Parathyroid adenoma (tissue), 2 donors: ENCODE data around the gene GTF2A2.
A peak's percentile ranks its signal among the peaks of the same experiment; 100 is the strongest.
"Not testable (repeated sequence)": the region's sequence is repeated elsewhere in the genome, so short reads cannot be mapped to it uniquely, and the experiment has no call there.

ENCODE experiments used
- H2AFZ ChIP-seq: fragments of 300-600 bp; sonication (generic); one replicate; pipeline ENCODE4 v1.7.0; 2017; ENCODE audit warnings: antibody characterized with exemption, mild to moderate bottlenecking
- H3K27ac ChIP-seq: fragments of 300-600 bp; sonication (generic); one replicate; pipeline ENCODE4 v1.7.0; 2017
- H3K27me3 ChIP-seq: fragments of 300-600 bp; sonication (generic); one replicate; pipeline ENCODE4 v1.7.0; 2017; ENCODE audit warnings: low read length; ENCODE audit not compliant: control insufficient read depth, insufficient read depth
- H3K36me3 ChIP-seq: fragments of 300-600 bp; sonication (generic); one replicate; pipeline ENCODE4 v1.7.0; 2017; ENCODE audit warnings: low read length; ENCODE audit not compliant: control insufficient read depth, insufficient read depth
- H3K4me1 ChIP-seq: fragments of 300-600 bp; sonication (generic); one replicate; pipeline ENCODE4 v1.7.0; 2017; ENCODE audit warnings: control low read depth
- H3K4me2 ChIP-seq: fragments of 300-600 bp; sonication (generic); one replicate; pipeline ENCODE4 v1.7.0; 2017; ENCODE audit warnings: low read length
- H3K4me3 ChIP-seq: fragments of 300-600 bp; sonication (generic); one replicate; pipeline ENCODE4 v1.7.0; 2017; ENCODE audit warnings: low read depth, low read length
- H3K79me2 ChIP-seq: fragments of 300-600 bp; sonication (generic); one replicate; pipeline ENCODE4 v1.7.0; 2017; ENCODE audit warnings: control low read depth
- H3K9ac ChIP-seq: fragments of 300-600 bp; sonication (generic); one replicate; pipeline ENCODE4 v1.7.0; 2017; ENCODE audit warnings: mild to moderate bottlenecking
- H3K9me3 ChIP-seq: fragments of 300-600 bp; sonication (generic); one replicate; pipeline ENCODE4 v1.7.0; 2017; ENCODE audit warnings: low read length; ENCODE audit not compliant: control insufficient read depth
- CTCF ChIP-seq: fragments of 300-600 bp; sonication (generic); IDR thresholded peaks from one replicate; pipeline ENCODE4 v1.7.0; 2017; ENCODE audit warnings: antibody characterized with exemption, mild to moderate bottlenecking
- donor health status: primary hyperparathyroidism.

The GTF2A2 gene

GRCh38 chr15:59699810-59700431, 42.6 kb upstream of the GTF2A2 start:
- Histone ChIP-seq H3K4me3 (no peak overlapping the region), H3K4me2 (no peak overlapping the region), H3K79me2 (no peaks in the 10 kb centered on the region), H3K27ac (no peak overlapping the region), H2AFZ (no peak overlapping the region), H3K27me3 (no peaks in the 10 kb centered on the region), H3K4me1 (no peaks in the 10 kb centered on the region), H3K9me3 (no peaks in the 10 kb centered on the region), H3K9ac (no peak overlapping the region), H3K36me3 (no peaks in the 10 kb centered on the region)
- no peak for TF ChIP-seq CTCF

- H2AFZ ChIP-seq, H3K9me3 ChIP-seq, H3K9ac ChIP-seq, H3K27me3 ChIP-seq, H3K4me2 ChIP-seq, H3K79me2 ChIP-seq, H3K36me3 ChIP-seq, H3K4me1 ChIP-seq, H3K27ac ChIP-seq, H3K4me3 ChIP-seq: not testable (repeated sequence)
Observed at GRCh38 chr15:59698065-59698464, 40.8 kb upstream of the GTF2A2 start.

- no peak overlapping the region for H3K4me3 ChIP-seq
- no peaks in the 10 kb centered on the region for H3K9me3 ChIP-seq
- no peaks in the 10 kb centered on the region for H3K27me3 ChIP-seq
- H3K36me3 ChIP-seq = no peaks in the 10 kb centered on the region
- H3K4me2 ChIP-seq = no peak overlapping the region
- no peak overlapping the region for H3K9ac ChIP-seq
- H3K27ac ChIP-seq = no peak overlapping the region
- H2AFZ ChIP-seq = no peak overlapping the region
- no peaks in the 10 kb centered on the region for H3K79me2 ChIP-seq
- no peak for TF ChIP-seq CTCF
- no peaks in the 10 kb centered on the region for H3K4me1 ChIP-seq
Observed at GRCh38 chr15:59696332-59696731, 39.0 kb upstream of the GTF2A2 start.

GRCh38 chr15:59694779-59695178, 37.5 kb upstream of the GTF2A2 start:
- Histone ChIP-seq H3K9me3 (no peaks in the 10 kb centered on the region), H3K27ac (no peak overlapping the region), H3K27me3 (no peaks in the 10 kb centered on the region), H3K4me2 (no peak overlapping the region), H3K36me3 (no peaks in the 10 kb centered on the region), H2AFZ (no peak overlapping the region), H3K4me3 (no peak overlapping the region), H3K79me2 (no peaks in the 10 kb centered on the region), H3K9ac (no peak overlapping the region), H3K4me1 (no peaks in the 10 kb centered on the region)
- TF ChIP-seq CTCF = no peak

GRCh38 chr15:59691194-59691805, 34.0 kb upstream of the GTF2A2 start:
- Histone ChIP-seq H3K27ac (no peak overlapping the region), H3K4me3 (no peak overlapping the region), H3K27me3 (no peaks in the 10 kb centered on the region), H3K36me3 (no peaks in the 10 kb centered on the region), H3K9ac (no peak overlapping the region), H3K4me1 (peaks cover under 1% of the 10 kb centered on the region), H3K9me3 (no peaks in the 10 kb centered on the region), H2AFZ (no peak overlapping the region), H3K79me2 (no peaks in the 10 kb centered on the region), H3K4me2 (no peak overlapping the region)
- TF ChIP-seq CTCF = peak; percentile 27
